Measurements from ENCODE around the gene ANKRD12. TPM values are rescaled to one million over a fixed set of nuclear protein-coding genes. Genes with fewer than 3 reads are reported as not detected.

Gene ANKRD12
- total RNA-seq, 4 donors from 2014 or later = 49.8 to 68.4 (median 54.1) TPM

- intact Hi-C loops (cut with DNase I; ENCODE audit: low total_unique reads) = no loop called here
- peak overlapping the region; percentile 7 for H3K4me3 ChIP-seq (ENCODE audit: low read depth, poor library complexity, severe bottlenecking)
- no peak for DNase-seq (ENCODE audit: low spot score in 2 of 2)
- TF ChIP-seq CTCF (IDR thresholded peaks at IDR 0.05) (no peak), POLR2A (IDR thresholded peaks at IDR 0.05) (no peak)
- 11 to 13% methylated on average over 5 of the region's 5 CpGs for WGBS, 2 donors
These were observed 32.2 kb upstream of the ANKRD12 start for GRCh38 chr18:9104244-9104901.

DNA sequence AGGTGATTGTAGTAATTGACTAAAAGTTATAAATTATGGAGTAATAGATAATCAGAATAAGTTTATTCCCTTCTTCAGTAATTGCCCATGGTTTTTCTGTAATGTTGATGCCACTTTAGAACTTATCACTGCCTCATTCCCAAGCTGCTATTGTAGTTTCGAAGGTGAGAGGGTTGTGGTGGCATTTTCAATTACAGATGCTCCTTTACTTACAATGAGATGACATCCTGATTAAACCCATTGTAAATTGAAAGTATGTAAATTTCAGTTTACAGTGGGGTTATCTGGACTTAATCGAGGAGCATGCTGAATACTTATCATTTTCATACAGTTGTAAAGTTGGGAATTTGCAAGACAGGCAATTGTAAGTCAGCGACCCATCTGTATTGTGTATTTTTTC, 31.2 kb upstream of the ANKRD12 start:
- intact Hi-C loops (cut with DNase I; ENCODE audit: low total_unique reads) = no loop called here
- DNase-seq (ENCODE audit: low spot score in 2 of 2) = no peak
- TF ChIP-seq POLR2A (IDR thresholded peaks at IDR 0.05) (no peak), CTCF (IDR thresholded peaks at IDR 0.05) (no peak)
- 39 to 53% methylated on average over 3 of the region's 3 CpGs for WGBS, 2 donors
- H3K4me3 ChIP-seq (ENCODE audit: low read depth, poor library complexity, severe bottlenecking) = no peak overlapping the region

DNA sequence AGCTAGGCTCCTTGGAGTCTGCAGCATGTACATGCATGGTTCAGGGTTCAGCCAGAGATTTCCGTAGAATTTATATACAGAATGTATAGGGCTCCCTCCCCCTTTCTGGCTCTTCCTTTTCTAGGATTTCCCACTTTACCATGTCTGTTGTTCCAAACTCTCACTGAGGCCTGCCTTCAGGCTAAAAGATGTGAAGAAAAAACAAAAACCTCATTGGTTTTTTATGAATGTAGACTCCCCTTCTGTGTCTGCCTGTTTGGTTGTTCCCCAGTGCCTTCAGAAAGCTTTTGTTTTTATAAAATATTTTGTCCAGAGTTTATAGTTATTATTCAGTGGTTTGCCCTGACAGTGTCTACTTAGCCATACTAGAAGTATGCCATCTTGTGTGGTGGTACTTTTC, 30.5 kb upstream of the ANKRD12 start:
- DNase-seq (ENCODE audit: low spot score in 2 of 2) = no peak
- no peak for TF ChIP-seq CTCF (IDR thresholded peaks at IDR 0.05)
- TF ChIP-seq POLR2A (IDR thresholded peaks at IDR 0.05) = no peak
- intact Hi-C loops (cut with DNase I; ENCODE audit: low total_unique reads) = no loop called here
- no peak overlapping the region for H3K4me3 ChIP-seq (ENCODE audit: low read depth, poor library complexity, severe bottlenecking)
- WGBS, 2 donors = 50 to 64% methylated on average over 1 of the region's 1 CpG

GRCh38 chr18:9106800-9107584, 29.6 kb upstream of the ANKRD12 start:
- 20 to 26% methylated on average over 4 of the region's 4 CpGs for WGBS, 2 donors
- intact Hi-C loops (cut with DNase I; ENCODE audit: low total_unique reads) = no loop called here
- no peak for DNase-seq (ENCODE audit: low spot score in 2 of 2)
- no peak overlapping the region for H3K4me3 ChIP-seq (ENCODE audit: low read depth, poor library complexity, severe bottlenecking)
- TF ChIP-seq CTCF (IDR thresholded peaks at IDR 0.05) = no peak
- no peak for TF ChIP-seq POLR2A (IDR thresholded peaks at IDR 0.05)

GRCh38 chr18:9108911-9109310, 27.7 kb upstream of the ANKRD12 start:
- intact Hi-C loops (cut with DNase I; ENCODE audit: low total_unique reads) = no loop called here
- H3K4me3 ChIP-seq (ENCODE audit: low read depth, poor library complexity, severe bottlenecking) = no peak overlapping the region
- no peak for TF ChIP-seq CTCF (IDR thresholded peaks at IDR 0.05)
- TF ChIP-seq POLR2A (IDR thresholded peaks at IDR 0.05) = no peak
- WGBS, 2 donors = 82 to 86% methylated on average over 2 of the region's 2 CpGs
- no peak for DNase-seq (ENCODE audit: low spot score in 2 of 2)
